GM19328 (cell line): Measurements from ENCODE around the gene SLC2A14.
"Not testable (repeated sequence)": the region's sequence is repeated elsewhere in the genome, so short reads cannot be mapped to it uniquely, and the experiment has no call there.

Experiments used
- ATAC-seq: cut with Tn5 transposase; IDR thresholded peaks from one replicate; pipeline ENCODE4 v1.9.1; 2021; ENCODE audit warnings: mild to moderate bottlenecking, moderate library complexity; ENCODE audit not compliant: unreplicated experiment

Gene SLC2A14

GRCh38 chr12:7872566-7873319 lies at the start of gene SLC2A14:
Gene SLC2A14 (minus strand): TSS chr12:7872915. CDS start chr12:7869880, 3,035 bp downstream.
- no peak for ATAC-seq

GRCh38 chr12:7921181-7921580 lies 48.5 kb upstream of the SLC2A14 start:
- ATAC-seq = not testable (repeated sequence)

GRCh38 chr12:7918268-7918590 lies 45.5 kb upstream of the SLC2A14 start:
- not testable (repeated sequence) for ATAC-seq

- ATAC-seq = no peak
Observed at GRCh38 chr12:7917392-7918267, 44.9 kb upstream of the SLC2A14 start.

GRCh38 chr12:7916936-7917335 lies 44.2 kb upstream of the SLC2A14 start:
- no peak for ATAC-seq

- ATAC-seq = no peak
Observed at GRCh38 chr12:7915661-7916403, 43.1 kb upstream of the SLC2A14 start.

GRCh38 chr12:7910106-7910505 lies 37.4 kb upstream of the SLC2A14 start:
- not testable (repeated sequence) for ATAC-seq

GRCh38 chr12:7907009-7907408 lies 34.3 kb upstream of the SLC2A14 start:
- no peak for ATAC-seq

GRCh38 chr12:7906303-7906702 lies 33.6 kb upstream of the SLC2A14 start:
- not testable (repeated sequence) for ATAC-seq

GRCh38 chr12:7905600-7906125 lies 32.9 kb upstream of the SLC2A14 start:
- ATAC-seq = not testable (repeated sequence)

- no peak for ATAC-seq
Observed at GRCh38 chr12:7905071-7905470, 32.4 kb upstream of the SLC2A14 start.

GRCh38 chr12:7902416-7902815 lies 29.7 kb upstream of the SLC2A14 start:
- ATAC-seq = not testable (repeated sequence)

GRCh38 chr12:7899755-7900154 lies 27.0 kb upstream of the SLC2A14 start:
- no peak for ATAC-seq

GRCh38 chr12:7896726-7897125 lies 24.0 kb upstream of the SLC2A14 start:
- ATAC-seq = not testable (repeated sequence)

GRCh38 chr12:7892186-7892980 lies 19.7 kb upstream of the SLC2A14 start:
- no peak for ATAC-seq

GRCh38 chr12:7884689-7885088 lies 12.0 kb upstream of the SLC2A14 start:
- no peak for ATAC-seq

- not testable (repeated sequence) for ATAC-seq
Observed at GRCh38 chr12:7881736-7882120, 9.0 kb upstream of the SLC2A14 start.

GRCh38 chr12:7880952-7881735 lies 8.4 kb upstream of the SLC2A14 start:
- not testable (repeated sequence) for ATAC-seq

GRCh38 chr12:7879246-7879645 lies 6.5 kb upstream of the SLC2A14 start:
- no peak for ATAC-seq
